ENCODE results near the gene ZNF467. TPM values are rescaled to one million over a fixed set of nuclear protein-coding genes. Genes with fewer than 3 reads are reported as not detected.

ZNF467 gene
- total and polyA plus RNA-seq, 2 donors (not counting 3 experiments of a cell fraction or from before 2014, with no cell fraction given) = 4.2 to 8.9 TPM

GRCh38 chr7:149732611-149733010, 40.8 kb downstream of the ZNF467 start:
- no peaks in the 10 kb centered on the region for H3K4me1 ChIP-seq (ENCODE audit: control insufficient read depth, extremely low read depth, insufficient read depth, low read length)
- H3K4me3 ChIP-seq (replicated peaks in 1 of 3; ENCODE audit: insufficient read depth in 1 of 3, low read depth in 1 of 3, low read length in 3 of 3) = no peak overlapping the region
- POLR2A ChIA-PET = no interaction called here
- DNase-seq (ENCODE audit: low read depth, low spot score) = no peak
- no peak for TF ChIP-seq CTCF (IDR thresholded peaks at IDR 0.05; ENCODE audit: extremely low read depth in 1 of 2, insufficient read depth in 1 of 2, low read depth in 1 of 2, low read length in 2 of 2)
- no peak for TF ChIP-seq FOS (IDR thresholded peaks at IDR 0.05; ENCODE audit: borderline replicate concordance, insufficient read depth, low read length)
- no peak for TF ChIP-seq MAX (IDR thresholded peaks at IDR 0.05; ENCODE audit: insufficient read depth, insufficient read length)
- TF ChIP-seq POLR2A (IDR thresholded peaks at IDR 0.05; ENCODE audit: low read depth, low read length) = no peak
- no peak for TF ChIP-seq POLR2AphosphoS5 (IDR thresholded peaks at IDR 0.05; ENCODE audit: insufficient read depth, low read depth, low read length)
- no peak for TF ChIP-seq JUN (IDR thresholded peaks at IDR 0.05; ENCODE audit: borderline replicate concordance, insufficient read depth, insufficient read length, low read depth)
- no peak for TF ChIP-seq MYC (IDR thresholded peaks at IDR 0.05; ENCODE audit: low read depth, low read length)
- no peak for TF ChIP-seq EZH2 (IDR thresholded peaks at IDR 0.05; ENCODE audit: borderline replicate concordance, low read depth, low read length, severe bottlenecking)
- no peak for TF ChIP-seq GATA2 (IDR thresholded peaks at IDR 0.05; ENCODE audit: insufficient read depth, insufficient read length, low read depth, low read length)
- dilution Hi-C loops (cut with MboI; ENCODE audit: extremely low pct_ligation_motif_present, low sequenced_read_pairs) (no loop called here), intact Hi-C loops (cut with micrococcal nuclease) (no loop called here)
- H3K9ac ChIP-seq (replicated peaks; ENCODE audit: extremely low read depth, insufficient read depth, low read length) = no peak overlapping the region
- no TSS peak for BruUV-seq (replicated peaks)
- H3K9me1 ChIP-seq (replicated peaks; ENCODE audit: control insufficient read depth, extremely low read depth, insufficient read depth, low read length) = no peaks in the 10 kb centered on the region
- no peaks in the 10 kb centered on the region for H3K9me3 ChIP-seq (replicated peaks; ENCODE audit: control insufficient read depth, insufficient read depth, low read length)
- CTCF ChIA-PET = interaction anchor here (5.4 kb wide), 1 partner anchor 9 kb away, joined by 39 read pairs; no protein-coding TSS in a partner anchor
- H3K4me2 ChIP-seq (ENCODE audit: insufficient read depth, low read length) = no peak overlapping the region
- no peaks in the 10 kb centered on the region for H4K20me1 ChIP-seq (replicated peaks; ENCODE audit: control insufficient read depth, extremely low read depth, insufficient read depth, low read length)
- no peak overlapping the region for H3K27ac ChIP-seq (ENCODE audit: insufficient read depth, low read depth, low read length)
- no peak for FAIRE-seq
- no peaks in the 10 kb centered on the region for H3K27me3 ChIP-seq (ENCODE audit: control insufficient read depth in 2 of 2, insufficient read depth in 2 of 2, low read length in 2 of 2)
- peaks cover 0 to 14% of the 10 kb centered on the region in 2 experiments for H3K36me3 ChIP-seq (ENCODE audit: control insufficient read depth in 2 of 2, extremely low read depth in 1 of 2, insufficient read depth in 2 of 2, low read length in 2 of 2)
- no peaks in the 10 kb centered on the region for H3K79me2 ChIP-seq (ENCODE audit: control insufficient read depth, insufficient read depth, low read length)
- H2AFZ ChIP-seq (ENCODE audit: low read depth, low read length) = no peak overlapping the region

All from endothelial cell of umbilical vein (primary cell).